Measurements from ENCODE around the gene CNTNAP2.

DNA sequence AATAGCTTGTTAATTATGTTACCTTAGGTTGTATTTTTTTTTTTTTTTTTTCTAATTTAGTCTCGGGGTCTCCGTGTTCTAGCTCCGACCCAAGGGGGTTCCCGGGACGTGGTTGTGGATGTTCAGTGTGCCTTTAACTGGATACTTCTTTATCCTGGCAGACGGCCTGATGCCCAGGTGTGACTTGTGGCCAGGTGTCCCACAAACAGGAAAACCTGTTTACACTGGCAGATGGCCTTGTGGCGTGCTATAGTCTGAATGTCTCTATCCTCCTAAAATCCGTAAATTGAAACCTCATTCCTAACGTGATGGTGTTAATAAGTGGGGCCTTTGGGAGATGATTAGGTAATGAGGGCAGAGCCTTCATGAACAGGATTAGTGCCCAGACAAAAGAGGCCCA is 1927.6 kb downstream of the CNTNAP2 start:
- TF ChIP-seq, protein P1, sequence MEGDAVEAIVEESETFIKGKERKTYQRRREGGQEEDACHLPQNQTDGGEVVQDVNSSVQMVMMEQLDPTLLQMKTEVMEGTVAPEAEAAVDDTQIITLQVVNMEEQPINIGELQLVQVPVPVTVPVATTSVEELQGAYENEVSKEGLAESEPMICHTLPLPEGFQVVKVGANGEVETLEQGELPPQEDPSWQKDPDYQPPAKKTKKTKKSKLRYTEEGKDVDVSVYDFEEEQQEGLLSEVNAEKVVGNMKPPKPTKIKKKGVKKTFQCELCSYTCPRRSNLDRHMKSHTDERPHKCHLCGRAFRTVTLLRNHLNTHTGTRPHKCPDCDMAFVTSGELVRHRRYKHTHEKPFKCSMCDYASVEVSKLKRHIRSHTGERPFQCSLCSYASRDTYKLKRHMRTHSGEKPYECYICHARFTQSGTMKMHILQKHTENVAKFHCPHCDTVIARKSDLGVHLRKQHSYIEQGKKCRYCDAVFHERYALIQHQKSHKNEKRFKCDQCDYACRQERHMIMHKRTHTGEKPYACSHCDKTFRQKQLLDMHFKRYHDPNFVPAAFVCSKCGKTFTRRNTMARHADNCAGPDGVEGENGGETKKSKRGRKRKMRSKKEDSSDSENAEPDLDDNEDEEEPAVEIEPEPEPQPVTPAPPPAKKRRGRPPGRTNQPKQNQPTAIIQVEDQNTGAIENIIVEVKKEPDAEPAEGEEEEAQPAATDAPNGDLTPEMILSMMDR (IDR thresholded peaks at IDR 0.05), result no peak
- no peak for TF ChIP-seq POLR2A (IDR thresholded peaks at IDR 0.05)
- TF ChIP-seq POLR2AphosphoS5 (IDR thresholded peaks at IDR 0.05), result no peak

All from stomach (tissue), 4 donors.